Measurements from ENCODE around the gene RNF208. TPM values are rescaled to one million over a fixed set of nuclear protein-coding genes. Genes with fewer than 3 reads are reported as not detected.
"Not testable (repeated sequence)": the region's sequence is repeated elsewhere in the genome, so short reads cannot be mapped to it uniquely, and the experiment has no call there.

RNF208 gene
- total and polyA plus RNA-seq, 10 of the 15 experiments (the other 5 are each of a cell fraction or from before 2014, with no cell fraction given) = 0.06 to 10.7 (median 0.77) TPM

- TF ChIP-seq CTCF (IDR thresholded peaks at IDR 0.05 in 2 of 3, conservative IDR thresholded peaks at IDR 0.05 in 1 of 3; ENCODE audit: control insufficient read depth in 2 of 3, extremely low read depth in 1 of 3, insufficient read depth in 1 of 3, low read depth in 3 of 3, low read length in 3 of 3) (no peak), BCL11A (IDR thresholded peaks at IDR 0.05; ENCODE audit: low read depth, low read length) (no peak), ZZZ3 (IDR thresholded peaks at IDR 0.05; ENCODE audit: control insufficient read depth, insufficient read length, low read depth) (no peak)
Measured at GRCh38 chr9:137262909-137263285, 40.9 kb upstream of the RNF208 start (continued).

- H3K36me3 ChIP-seq (ENCODE audit: control insufficient read depth in 2 of 2, insufficient read depth in 2 of 2, low read length in 1 of 2) = peaks cover 8 to 11% of the 10 kb centered on the region in 2 experiments
- SMC1A ChIA-PET (ENCODE audit: uncharacterized antibody, unreplicated experiment) = interaction anchor here (1.2 to 1.4 kb wide), 2 partner anchors 26 to 73 kb away, joined by 3 to 5 read pairs; no protein-coding TSS in a partner anchor
- H2AFZ ChIP-seq (ENCODE audit: control insufficient read depth, low read depth, low read length); H3K27ac ChIP-seq (ENCODE audit: control insufficient read depth, insufficient read depth); H3K4me3 ChIP-seq; H3K79me2 ChIP-seq (ENCODE audit: control insufficient read depth, insufficient read depth, low read length); in situ Hi-C loops (cut with MboI); intact Hi-C loops (cut with micrococcal nuclease; ENCODE audit: unreplicated experiment); H3K9me3 ChIP-seq (replicated peaks; ENCODE audit: control insufficient read depth, insufficient read depth, low read length); BruUV-seq (replicated peaks); FAIRE-seq; H3K9ac ChIP-seq (ENCODE audit: control insufficient read depth, insufficient read depth, low read length); ATAC-seq; H3K27me3 ChIP-seq (replicated peaks in 1 of 2; ENCODE audit: control insufficient read depth in 2 of 2, insufficient read depth in 2 of 2, low read length in 1 of 2); H3K4me1 ChIP-seq (ENCODE audit: control insufficient read depth, insufficient read depth, low read length); DNase-seq (ENCODE audit: low read depth, low spot score); H4K20me1 ChIP-seq (ENCODE audit: control insufficient read depth, insufficient read depth); H3K4me2 ChIP-seq (ENCODE audit: control insufficient read depth, insufficient read depth): not testable (repeated sequence)
- peak in 2 of 3 experiments; percentile 16 to 46; a peak in 3 of 6 replicates for TF ChIP-seq CTCF (IDR thresholded peaks at IDR 0.05 in 2 of 3, conservative IDR thresholded peaks at IDR 0.05 in 1 of 3; ENCODE audit: control insufficient read depth in 2 of 3, extremely low read depth in 1 of 3, insufficient read depth in 1 of 3, low read depth in 3 of 3, low read length in 3 of 3)
- TF ChIP-seq IKZF1 (conservative IDR thresholded peaks at IDR 0.05) = 0 out of 2 replicates have a peak, but pooled peaks have one; percentile 16
- TF ChIP-seq ZBTB33 (IDR thresholded peaks at IDR 0.05) = peak; percentile 93
- 73% methylated on average over 15 of the region's 15 CpGs for WGBS (ENCODE audit: insufficient coverage, insufficient replicate concordance, low lambda C conversion rate, missing lambda C conversion rate)
- POLR2A ChIA-PET = interaction anchor here (0.6 to 1.1 kb wide), 2 partner anchors 14 to 22 kb away, joined by 3 to 4 read pairs; partner anchors contain the start of gene TUBB4B
- CTCF ChIA-PET = interaction anchor here (0.6 to 2.2 kb wide), 6 partner anchors 11 to 67 kb away, joined by 3 to 24 read pairs (median 4); partner anchors contain the start of genes TOR4A and TUBB4B
- RAD21 ChIA-PET (ENCODE audit: unreplicated experiment) = interaction anchor here (0.8 to 1.7 kb wide), 4 partner anchors 15 to 146 kb away, joined by 4 to 6 read pairs (median 4); partner anchors contain the start of gene TOR4A
Measured at GRCh38 chr9:137262173-137262908, 40.3 kb upstream of the RNF208 start.
